ENCODE results near the gene DDC.
"Not testable (repeated sequence)": the region's sequence is repeated elsewhere in the genome, so short reads cannot be mapped to it uniquely, and the experiment has no call there.

The DDC gene

GRCh38 chr7:50587737-50588136 is 22.5 kb upstream of the DDC start:
- DNase-seq = no peak

- no peak for DNase-seq
Measured at GRCh38 chr7:50584793-50585408, 19.7 kb upstream of the DDC start.

GRCh38 chr7:50584386-50584785 is 19.2 kb upstream of the DDC start:
- no peak for DNase-seq

GRCh38 chr7:50583295-50583694 is 18.1 kb upstream of the DDC start:
- not testable (repeated sequence) for DNase-seq

- not testable (repeated sequence) for DNase-seq
Measured at GRCh38 chr7:50582271-50582670, 17.1 kb upstream of the DDC start.

- not testable (repeated sequence) for DNase-seq
Measured at GRCh38 chr7:50580666-50581065, 15.5 kb upstream of the DDC start.

- no peak for DNase-seq
Measured at GRCh38 chr7:50580057-50580456, 14.9 kb upstream of the DDC start.

- not testable (repeated sequence) for DNase-seq
Measured at GRCh38 chr7:50578105-50578504, 12.9 kb upstream of the DDC start.

- DNase-seq = no peak
Measured at GRCh38 chr7:50577569-50577968, 12.4 kb upstream of the DDC start.

GRCh38 chr7:50576388-50576787 is 11.2 kb upstream of the DDC start:
- not testable (repeated sequence) for DNase-seq

- no peak for DNase-seq
Measured at GRCh38 chr7:50567715-50568261, 2.6 kb upstream of the DDC start.

- no peak for DNase-seq
Measured at GRCh38 chr7:50565977-50566376, 772 bp upstream of the DDC start.

- DNase-seq = no peak
Measured at GRCh38 chr7:50565559-50565916, 333 bp upstream of the DDC start.

- no peak for DNase-seq
Measured at GRCh38 chr7:50564171-50564570, 1.0 kb downstream of the DDC start.

GRCh38 chr7:50562136-50562535 is 3.1 kb downstream of the DDC start:
- DNase-seq = no peak

- no peak for DNase-seq
Measured at GRCh38 chr7:50560865-50561351, 4.3 kb downstream of the DDC start.

- no peak for DNase-seq
Measured at GRCh38 chr7:50559881-50560280, 5.3 kb downstream of the DDC start.

GRCh38 chr7:50558294-50559053 is 6.7 kb downstream of the DDC start:
- no peak for DNase-seq

- DNase-seq = no peak
Measured at GRCh38 chr7:50557099-50557498, 8.1 kb downstream of the DDC start.

GRCh38 chr7:50556247-50556991 is 8.8 kb downstream of the DDC start:
- no peak for DNase-seq

GRCh38 chr7:50555594-50556140 is 9.5 kb downstream of the DDC start:
- no peak for DNase-seq

GRCh38 chr7:50554431-50555322 is 10.5 kb downstream of the DDC start:
- no peak for DNase-seq
